WTC11 (cell line): ENCODE data around the gene LRTM2.

Experiments used
- CTCF ChIP-seq: fragments of 200-600 bp; IDR thresholded peaks from 2 replicates; pipeline ENCODE4 v1.8.0; 2022; ENCODE audit warnings: antibody characterized with exemption
- ETV6 ChIP-seq: sonication (generic); formaldehyde crosslinking; IDR thresholded peaks from 2 replicates; pipeline ENCODE4 v1.8.1; 2022; ENCODE audit warnings: mild to moderate bottlenecking, missing genetic modification reagents
- FOXP1 ChIP-seq: sonication (generic); formaldehyde crosslinking; IDR thresholded peaks from 2 replicates; pipeline ENCODE4 v1.8.0; 2022; ENCODE audit warnings: missing genetic modification reagents, mild to moderate bottlenecking, moderate library complexity, borderline replicate concordance
- IRF2 ChIP-seq: sonication (generic); formaldehyde crosslinking; IDR thresholded peaks from 2 replicates; pipeline ENCODE4 v1.8.0; 2022; ENCODE audit warnings: low read depth, missing genetic modification reagents, borderline replicate concordance
- TP53 ChIP-seq: sonication (generic); formaldehyde crosslinking; IDR thresholded peaks from 2 replicates; pipeline ENCODE4 v1.8.1; 2023; ENCODE audit warnings: mild to moderate bottlenecking, missing genetic modification reagents
- ZNF232 ChIP-seq: sonication (generic); formaldehyde crosslinking; IDR thresholded peaks from 2 replicates; pipeline ENCODE4 v1.8.0; 2022; ENCODE audit warnings: mild to moderate bottlenecking, missing genetic modification reagents

GRCh38 chr12:1799051-1799881, 21.1 kb upstream of the LRTM2 start:
- no peak for TF ChIP-seq CTCF
- TF ChIP-seq ETV6 (CRISPR knock-in tag): no peak
- no peak for TF ChIP-seq TP53 (CRISPR knock-in tag)
- no peak for TF ChIP-seq IRF2 (CRISPR knock-in tag)
- no peak for TF ChIP-seq ZNF232 (CRISPR knock-in tag)
- TF ChIP-seq FOXP1: no peak
